HCT116 (cell line): Measurements from ENCODE around the gene MTG1. TPM values are rescaled to one million over a fixed set of nuclear protein-coding genes. Genes with fewer than 3 reads are reported as not detected.

Experiments
- ATAC-seq: fragments of 200-7000 bp; cut with Tn5 transposase; 2 replicates; pipeline ENCODE4 v1.9.1; 2020; ENCODE audit warnings: mild to moderate bottlenecking, moderate library complexity
- BruUV-seq: library from RNA; stranded (reverse); fragments of 400-500 nt; replicated peaks from 2 replicates; lab custom pipeline; 2021; lab: Mats Ljungman, UMichigan
- CTCF ChIA-PET: fragments of 300-600 bp; sonication (Branson Sonifier 250); formaldehyde crosslinking; loops from one replicate; lab custom pipeline; 2021; ENCODE audit warnings: antibody characterized with exemption; lab: Charles Lee
- POLR2A ChIA-PET: fragments of 300-600, 350-600 bp; sonication (Branson Sonifier 250); formaldehyde crosslinking; loops from one replicate; lab custom pipeline; 2021; ENCODE audit warnings: antibody characterized with exemption; lab: Charles Lee
- RAD21 ChIA-PET, 2 experiments: fragments of 300-600 bp; sonication (Branson Sonifier 250); formaldehyde crosslinking; loops; one replicate each; lab custom pipeline; 2023; ENCODE audit warnings: low total read pairs in 2 of 2; ENCODE audit not compliant: uncharacterized antibody in 2 of 2, unreplicated experiment in 2 of 2, low non-redundant PET in 1 of 2; lab: Charles Lee
- DNase-seq: peaks from one replicate; pipeline ENCODE4 v3.0.0-alpha.2; 2010; ENCODE audit warnings: low read depth, low spot score
- H2AFZ ChIP-seq: fragments of 200-600 bp; shearing (Covaris generic), sonication (generic); 2 replicates; pipeline ENCODE4 v1.6.1; 2017; ENCODE audit warnings: low read depth, mixed run types, mixed read lengths, antibody characterized with exemption, low read length; ENCODE audit not compliant: poor library complexity, severe bottlenecking
- H3K27ac ChIP-seq: 2 replicates; pipeline ENCODE4 v1.5.1; 2012; ENCODE audit warnings: low read depth, low read length
- H3K27me3 ChIP-seq: fragments of 200-600 bp; sonication (generic); 2 replicates; pipeline ENCODE4 v1.6.1; 2016; ENCODE audit warnings: mixed run types, low read length, mixed read lengths; ENCODE audit not compliant: insufficient read depth
- H3K36me3 ChIP-seq, 2 experiments: fragments of 200-500 bp in 1 of 2; fragments of 200-600 bp in 1 of 2; sonication (Bioruptor generic) in 1 of 2; sonication (generic) in 1 of 2; 2 replicates each; pipeline versions ENCODE4 v1.5.1 to v1.6.1; 2014 to 2016; ENCODE audit warnings: low read length in 2 of 2, inconsistent platforms in 1 of 2, mixed read lengths in 1 of 2, mixed run types in 1 of 2; ENCODE audit not compliant: insufficient read depth in 2 of 2, control insufficient read depth in 1 of 2
- H3K4me1 ChIP-seq, 2 experiments: fragments of 200-600 bp in 1 of 2; sonication (generic) in 1 of 2; 2 replicates each; pipeline versions ENCODE4 v1.5.1 to v1.6.1; 2012 to 2017; ENCODE audit warnings: low read length in 2 of 2, inconsistent platforms in 1 of 2, mild to moderate bottlenecking in 1 of 2, mixed read lengths in 1 of 2, mixed run types in 1 of 2, moderate library complexity in 1 of 2; ENCODE audit not compliant: insufficient read depth in 2 of 2, control insufficient read depth in 1 of 2
- H3K4me2 ChIP-seq: fragments of 200-600 bp; sonication (generic); 2 replicates; pipeline ENCODE4 v1.6.1; 2017; ENCODE audit warnings: mixed run types, low read length, mixed read lengths
- H3K4me3 ChIP-seq, 2 experiments: fragments of 200-600 bp in 1 of 2; sonication (generic) in 1 of 2; replicated peaks in 1 of 2; 2 replicates each; pipeline ENCODE4 v1.5.1; 2011 to 2016; ENCODE audit warnings: low read length in 2 of 2, control low read depth in 1 of 2, low read depth in 1 of 2, mild to moderate bottlenecking in 1 of 2, mixed read lengths in 1 of 2, mixed run types in 1 of 2
- H3K79me2 ChIP-seq: fragments of 200-600 bp; sonication (generic); 2 replicates; pipeline ENCODE4 v1.6.1; 2017; ENCODE audit warnings: mild to moderate bottlenecking, mixed run types, low read length, moderate library complexity, mixed read lengths; ENCODE audit not compliant: insufficient read depth
- H3K9ac ChIP-seq: fragments of 200-600 bp; sonication (generic); 2 replicates; pipeline ENCODE4 v1.6.1; 2016; ENCODE audit warnings: low read length, mixed read lengths
- H3K9me2 ChIP-seq: fragments of 200-600 bp; sonication (generic), shearing (Covaris generic); 2 replicates; pipeline ENCODE4 v1.6.1; 2017; ENCODE audit warnings: mixed run types, mild to moderate bottlenecking, moderate library complexity; ENCODE audit not compliant: insufficient read depth
- H3K9me3 ChIP-seq, 2 experiments: fragments of 200-500 bp in 1 of 2; fragments of 200-600 bp in 1 of 2; sonication (Bioruptor generic) in 1 of 2; sonication (generic) in 1 of 2; 2 replicates each; pipeline ENCODE4 v1.6.1; 2014 to 2017; ENCODE audit warnings: low read length in 2 of 2, mixed read lengths in 2 of 2, inconsistent platforms in 1 of 2, low read depth in 1 of 2, mild to moderate bottlenecking in 1 of 2, mixed run types in 1 of 2, moderate library complexity in 1 of 2; ENCODE audit not compliant: control insufficient read depth in 1 of 2, insufficient read depth in 1 of 2
- H4K20me1 ChIP-seq: fragments of 200-600 bp; sonication (generic), shearing (Covaris generic); 2 replicates; pipeline ENCODE4 v1.6.1; 2017; ENCODE audit warnings: mixed run types, mild to moderate bottlenecking, moderate library complexity; ENCODE audit not compliant: insufficient read depth
- ATF3 ChIP-seq: IDR thresholded peaks from 2 replicates; pipeline ENCODE4 v1.6.1; 2012
- EZH2phosphoT487 ChIP-seq: fragments of 200-600 bp; IDR thresholded peaks from 2 replicates; pipeline ENCODE4 v1.6.1; 2018; ENCODE audit warnings: antibody characterized with exemption, borderline replicate concordance
- ZFX ChIP-seq: fragments of 450-650 bp; IDR thresholded peaks from 2 replicates; pipeline ENCODE4 v1.6.1; 2017
- intact Hi-C: fragments of 100-400 bp; cut with micrococcal nuclease; formaldehyde crosslinking; loops from 2 replicates; pipeline ENCODE4 v1.10.0; 2022
- total RNA-seq: library from RNA; stranded (reverse); gene quantifications from one replicate; pipeline ENCODE4 v1.2.1, GENCODE V29; 2021; ENCODE audit not compliant: unreplicated experiment

Gene MTG1
- total RNA-seq, 1 experiment from 2014 or later: 23.1 TPM

- no peak overlapping the region for H3K27ac ChIP-seq
- no peak for ATAC-seq
- H3K9me3 ChIP-seq: no peaks in the 10 kb centered on the region
- no peak overlapping the region for H3K9ac ChIP-seq
- H3K27me3 ChIP-seq: no peaks in the 10 kb centered on the region
- intact Hi-C loops: no loop called here
- TF ChIP-seq ATF3: no peak
- CTCF ChIA-PET: no interaction called here
- no peaks in the 10 kb centered on the region for H3K4me1 ChIP-seq
- no peaks in the 10 kb centered on the region; a peak in 1 of 4 replicates for H3K36me3 ChIP-seq
- peaks cover 39% of the 10 kb centered on the region for H3K79me2 ChIP-seq
- no peaks in the 10 kb centered on the region for H3K9me2 ChIP-seq
- H3K4me3 ChIP-seq: no peak overlapping the region
- no peaks in the 10 kb centered on the region for H4K20me1 ChIP-seq
- POLR2A ChIA-PET: no interaction called here
- BruUV-seq: no TSS peak
- H2AFZ ChIP-seq: no peak overlapping the region
- no peak overlapping the region for H3K4me2 ChIP-seq
- no peak for DNase-seq
- RAD21 ChIA-PET: no interaction called here
Observed at GRCh38 chr10:133403784-133404183, 9.8 kb downstream of the MTG1 start.

- Histone ChIP-seq H2AFZ (no peak overlapping the region), H4K20me1 (no peaks in the 10 kb centered on the region), H3K9me3 (no peaks in the 10 kb centered on the region), H3K27ac (no peak overlapping the region), H3K4me3 (no peak overlapping the region), H3K9ac (no peak overlapping the region), H3K4me1 (no peaks in the 10 kb centered on the region), H3K9me2 (no peaks in the 10 kb centered on the region), H3K79me2 (peaks cover 54% of the 10 kb centered on the region), H3K27me3 (no peaks in the 10 kb centered on the region), H3K36me3 (peaks cover 0 to 7% of the 10 kb centered on the region in 2 experiments; a peak in 3 of 4 replicates), H3K4me2 (no peak overlapping the region)
- TF ChIP-seq EZH2phosphoT487: no peak
- TF ChIP-seq ZFX: no peak
- RAD21 ChIA-PET: no interaction called here
- intact Hi-C loops: no loop called here
- POLR2A ChIA-PET: no interaction called here
- no TSS peak for BruUV-seq
- ATAC-seq: no peak
- CTCF ChIA-PET: no interaction called here
- DNase-seq: no peak
Observed at GRCh38 chr10:133405272-133405671, 11.3 kb downstream of the MTG1 start.
